HepG2 (cell line): ENCODE results near the gene RAPGEF5. TPM values are rescaled to one million over a fixed set of nuclear protein-coding genes. Genes with fewer than 3 reads are reported as not detected.
A peak's percentile ranks its signal among the peaks of the same experiment; 100 is the strongest.

Source experiments
- ARNT ChIP-seq: fragments of 450-650 bp; IDR thresholded peaks from 2 replicates; pipeline ENCODE4 v1.6.1; 2017
- EED ChIP-seq: sonication (generic); formaldehyde crosslinking; IDR thresholded peaks from 2 replicates; pipeline ENCODE4 v1.5.0; 2020; ENCODE audit warnings: mild to moderate bottlenecking, missing genetic modification reagents
- ELF3 ChIP-seq: IDR thresholded peaks from 2 replicates; pipeline ENCODE4 v1.6.1; 2016; ENCODE audit warnings: missing genetic modification reagents, missing compliant biosample characterization
- GATA4 ChIP-seq: sonication (generic); IDR thresholded peaks from 2 replicates; pipeline ENCODE4 v1.6.1; 2016; ENCODE audit warnings: antibody characterized with exemption, low read depth, borderline replicate concordance
- GATAD2A ChIP-seq: IDR thresholded peaks from 2 replicates; pipeline ENCODE4 v1.6.1; 2016
- KAT8 ChIP-seq: IDR thresholded peaks from 2 replicates; pipeline ENCODE4 v1.6.1; 2016; ENCODE audit warnings: missing genetic modification reagents, missing compliant biosample characterization
- KDM6A ChIP-seq: IDR thresholded peaks from 2 replicates; pipeline ENCODE4 v1.6.1; 2016; ENCODE audit warnings: low read depth
- MEIS1 ChIP-seq: sonication (generic); formaldehyde crosslinking; IDR thresholded peaks from 2 replicates; pipeline ENCODE4 v1.9.0; 2021; ENCODE audit warnings: mild to moderate bottlenecking, missing genetic modification reagents, moderate library complexity, borderline replicate concordance
- ONECUT2 ChIP-seq: sonication (generic); formaldehyde crosslinking; IDR thresholded peaks from 2 replicates; pipeline ENCODE4 v1.4.0; 2020; ENCODE audit warnings: missing genetic modification reagents
- SRSF1 ChIP-seq: fragments of 200-400 bp; formaldehyde crosslinking; optimal IDR thresholded peaks from 2 replicates; pipeline ENCODE3; 2017; ENCODE audit warnings: mild to moderate bottlenecking, low read depth, low read length, moderate library complexity
- ZNF232 ChIP-seq: sonication (generic); formaldehyde crosslinking; IDR thresholded peaks from 2 replicates; pipeline ENCODE4 v1.4.0; 2020; ENCODE audit warnings: missing genetic modification reagents, borderline replicate concordance
- ZNF747 ChIP-seq: sonication (generic); formaldehyde crosslinking; IDR thresholded peaks from 2 replicates; pipeline ENCODE4 v1.8.1; 2023; ENCODE audit warnings: missing genetic modification reagents, mild to moderate bottlenecking, borderline replicate concordance
- ZNF83 ChIP-seq: sonication (generic); formaldehyde crosslinking; IDR thresholded peaks from 2 replicates; pipeline ENCODE4 v1.4.0; 2020; ENCODE audit warnings: missing genetic modification reagents, mild to moderate bottlenecking, borderline replicate concordance
- polyA plus RNA-seq, 8 experiments: library from polyadenylated mRNA; depleted of rRNA in 3 of 8; stranded (reverse) in 7 of 8; unstranded in 1 of 8; fragments of >200 nt; fragmentation: Illumina TruSeq in 4 of 8; extraction: Trizol in 4 of 8; gene quantifications; 2 replicates each; pipeline versions ENCODE4 v1.2.1 to v1.2.3, GENCODE V29; 2011 to 2016; ENCODE audit warnings: low read depth in 4 of 8, missing spikeins in 1 of 8, mixed read lengths in 1 of 8; ENCODE audit not compliant: insufficient read depth in 1 of 8
- total RNA-seq, 5 experiments: library from RNA; depleted of rRNA; stranded (reverse); fragments of >200 nt; fragmentation: Illumina TruSeq; extraction: Trizol; gene quantifications; 2 replicates each; pipeline ENCODE4 v1.2.3, GENCODE V29; 2016; ENCODE audit warnings: low read depth in 1 of 5
- TF ChIP-seq, protein P1 (sequence below): sonication (generic); formaldehyde crosslinking; IDR thresholded peaks from 2 replicates; pipeline ENCODE4 v1.4.0; 2020; ENCODE audit warnings: missing genetic modification reagents, borderline replicate concordance
- TF ChIP-seq, protein P2 (sequence below): sonication (generic); formaldehyde crosslinking; IDR thresholded peaks from 2 replicates; pipeline ENCODE4 v1.4.0; 2020; ENCODE audit warnings: missing genetic modification reagents, borderline replicate concordance
- TF ChIP-seq, protein P3 (sequence below): sonication (generic); formaldehyde crosslinking; IDR thresholded peaks from 2 replicates; pipeline ENCODE4 v1.4.0; 2020; ENCODE audit warnings: missing genetic modification reagents

Gene RAPGEF5
- total and polyA plus RNA-seq, 2 of the 13 experiments (the other 11 are each of a cell fraction or from before 2014, with no cell fraction given), result 17.1 to 23.4 TPM

DNA sequence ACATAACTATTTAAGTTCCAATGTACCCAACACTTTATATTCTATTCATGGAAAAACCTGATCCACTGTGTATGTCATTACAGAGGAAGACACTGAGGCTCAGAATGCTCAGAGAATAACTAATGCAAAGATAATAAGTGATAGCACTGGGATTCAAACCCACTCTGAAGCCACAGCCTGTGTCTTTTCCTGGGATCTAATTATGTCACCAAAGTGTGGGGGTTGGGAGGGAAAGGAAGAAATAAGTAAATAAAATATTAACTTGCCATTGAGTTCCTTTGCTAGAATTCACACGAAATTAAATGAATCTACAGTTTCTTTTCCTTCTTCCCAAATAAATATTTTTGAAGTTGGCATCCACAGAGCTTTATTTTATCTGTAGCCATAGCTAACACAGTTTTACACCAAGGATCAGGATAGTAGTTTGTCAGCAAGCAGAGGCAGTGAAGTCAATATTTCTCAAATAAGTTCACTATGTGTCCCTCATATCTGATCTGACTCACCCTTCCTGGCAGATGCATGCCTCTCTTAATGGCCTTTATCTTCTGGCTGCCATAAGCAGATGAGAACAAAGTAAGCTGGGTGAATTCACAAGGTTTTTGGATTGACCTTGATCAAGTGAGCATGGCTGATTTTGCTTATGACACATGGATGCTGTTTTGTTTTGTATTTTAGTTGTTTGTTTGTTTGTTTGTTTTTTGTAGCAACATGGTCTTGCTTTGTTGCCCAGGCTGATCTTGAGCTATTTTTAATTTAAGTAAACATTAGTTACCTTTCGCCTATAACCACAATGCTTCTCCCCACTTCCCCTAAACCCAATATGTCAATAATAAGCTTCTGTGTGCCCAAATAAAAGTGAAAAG, 6.3 kb downstream of the RAPGEF5 start (continued):
- TF ChIP-seq ELF3, result peak; percentile 70
- TF ChIP-seq KAT8 (CRISPR knock-in tag), result peak; percentile 39; the same call in 1 of the 2 replicates
- TF ChIP-seq, protein P1, sequence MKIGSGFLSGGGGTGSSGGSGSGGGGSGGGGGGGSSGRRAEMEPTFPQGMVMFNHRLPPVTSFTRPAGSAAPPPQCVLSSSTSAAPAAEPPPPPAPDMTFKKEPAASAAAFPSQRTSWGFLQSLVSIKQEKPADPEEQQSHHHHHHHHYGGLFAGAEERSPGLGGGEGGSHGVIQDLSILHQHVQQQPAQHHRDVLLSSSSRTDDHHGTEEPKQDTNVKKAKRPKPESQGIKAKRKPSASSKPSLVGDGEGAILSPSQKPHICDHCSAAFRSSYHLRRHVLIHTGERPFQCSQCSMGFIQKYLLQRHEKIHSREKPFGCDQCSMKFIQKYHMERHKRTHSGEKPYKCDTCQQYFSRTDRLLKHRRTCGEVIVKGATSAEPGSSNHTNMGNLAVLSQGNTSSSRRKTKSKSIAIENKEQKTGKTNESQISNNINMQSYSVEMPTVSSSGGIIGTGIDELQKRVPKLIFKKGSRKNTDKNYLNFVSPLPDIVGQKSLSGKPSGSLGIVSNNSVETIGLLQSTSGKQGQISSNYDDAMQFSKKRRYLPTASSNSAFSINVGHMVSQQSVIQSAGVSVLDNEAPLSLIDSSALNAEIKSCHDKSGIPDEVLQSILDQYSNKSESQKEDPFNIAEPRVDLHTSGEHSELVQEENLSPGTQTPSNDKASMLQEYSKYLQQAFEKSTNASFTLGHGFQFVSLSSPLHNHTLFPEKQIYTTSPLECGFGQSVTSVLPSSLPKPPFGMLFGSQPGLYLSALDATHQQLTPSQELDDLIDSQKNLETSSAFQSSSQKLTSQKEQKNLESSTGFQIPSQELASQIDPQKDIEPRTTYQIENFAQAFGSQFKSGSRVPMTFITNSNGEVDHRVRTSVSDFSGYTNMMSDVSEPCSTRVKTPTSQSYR, result peak; percentile 63; the same call in 1 of the 2 replicates
- 0 out of 2 replicates have a peak, but pooled peaks have one; percentile 31 for TF ChIP-seq MEIS1 (CRISPR knock-in tag)
- no peak for TF ChIP-seq ZNF747 (CRISPR knock-in tag)
- peak; percentile 57; the same call in 1 of the 2 replicates for TF ChIP-seq GATA4
- TF ChIP-seq ZNF232 (CRISPR knock-in tag), result no peak
- TF ChIP-seq SRSF1, result no peak
- TF ChIP-seq KDM6A (CRISPR knock-in tag), result no peak
- peak; percentile 78 for TF ChIP-seq GATAD2A (CRISPR knock-in tag)
- TF ChIP-seq, protein P2, sequence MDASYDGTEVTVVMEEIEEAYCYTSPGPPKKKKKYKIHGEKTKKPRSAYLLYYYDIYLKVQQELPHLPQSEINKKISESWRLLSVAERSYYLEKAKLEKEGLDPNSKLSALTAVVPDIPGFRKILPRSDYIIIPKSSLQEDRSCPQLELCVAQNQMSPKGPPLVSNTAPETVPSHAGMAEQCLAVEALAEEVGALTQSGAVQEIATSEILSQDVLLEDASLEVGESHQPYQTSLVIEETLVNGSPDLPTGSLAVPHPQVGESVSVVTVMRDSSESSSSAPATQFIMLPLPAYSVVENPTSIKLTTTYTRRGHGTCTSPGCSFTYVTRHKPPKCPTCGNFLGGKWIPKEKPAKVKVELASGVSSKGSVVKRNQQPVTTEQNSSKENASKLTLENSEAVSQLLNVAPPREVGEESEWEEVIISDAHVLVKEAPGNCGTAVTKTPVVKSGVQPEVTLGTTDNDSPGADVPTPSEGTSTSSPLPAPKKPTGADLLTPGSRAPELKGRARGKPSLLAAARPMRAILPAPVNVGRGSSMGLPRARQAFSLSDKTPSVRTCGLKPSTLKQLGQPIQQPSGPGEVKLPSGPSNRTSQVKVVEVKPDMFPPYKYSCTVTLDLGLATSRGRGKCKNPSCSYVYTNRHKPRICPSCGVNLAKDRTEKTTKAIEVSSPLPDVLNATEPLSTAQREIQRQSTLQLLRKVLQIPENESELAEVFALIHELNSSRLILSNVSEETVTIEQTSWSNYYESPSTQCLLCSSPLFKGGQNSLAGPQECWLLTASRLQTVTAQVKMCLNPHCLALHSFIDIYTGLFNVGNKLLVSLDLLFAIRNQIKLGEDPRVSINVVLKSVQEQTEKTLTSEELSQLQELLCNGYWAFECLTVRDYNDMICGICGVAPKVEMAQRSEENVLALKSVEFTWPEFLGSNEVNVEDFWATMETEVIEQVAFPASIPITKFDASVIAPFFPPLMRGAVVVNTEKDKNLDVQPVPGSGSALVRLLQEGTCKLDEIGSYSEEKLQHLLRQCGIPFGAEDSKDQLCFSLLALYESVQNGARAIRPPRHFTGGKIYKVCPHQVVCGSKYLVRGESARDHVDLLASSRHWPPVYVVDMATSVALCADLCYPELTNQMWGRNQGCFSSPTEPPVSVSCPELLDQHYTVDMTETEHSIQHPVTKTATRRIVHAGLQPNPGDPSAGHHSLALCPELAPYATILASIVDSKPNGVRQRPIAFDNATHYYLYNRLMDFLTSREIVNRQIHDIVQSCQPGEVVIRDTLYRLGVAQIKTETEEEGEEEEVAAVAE (CRISPR knock-in tag), result no peak
- TF ChIP-seq, protein P3, sequence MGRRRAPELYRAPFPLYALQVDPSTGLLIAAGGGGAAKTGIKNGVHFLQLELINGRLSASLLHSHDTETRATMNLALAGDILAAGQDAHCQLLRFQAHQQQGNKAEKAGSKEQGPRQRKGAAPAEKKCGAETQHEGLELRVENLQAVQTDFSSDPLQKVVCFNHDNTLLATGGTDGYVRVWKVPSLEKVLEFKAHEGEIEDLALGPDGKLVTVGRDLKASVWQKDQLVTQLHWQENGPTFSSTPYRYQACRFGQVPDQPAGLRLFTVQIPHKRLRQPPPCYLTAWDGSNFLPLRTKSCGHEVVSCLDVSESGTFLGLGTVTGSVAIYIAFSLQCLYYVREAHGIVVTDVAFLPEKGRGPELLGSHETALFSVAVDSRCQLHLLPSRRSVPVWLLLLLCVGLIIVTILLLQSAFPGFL, result no peak
- TF ChIP-seq EED (CRISPR knock-in tag), result no peak
- TF ChIP-seq ZNF83 (CRISPR knock-in tag), result no peak
- no peak for TF ChIP-seq ARNT
- peak; percentile 58; the same call in 1 of the 2 replicates for TF ChIP-seq ONECUT2 (CRISPR knock-in tag)
